ENCODE data around the gene NMNAT2.

DNA sequence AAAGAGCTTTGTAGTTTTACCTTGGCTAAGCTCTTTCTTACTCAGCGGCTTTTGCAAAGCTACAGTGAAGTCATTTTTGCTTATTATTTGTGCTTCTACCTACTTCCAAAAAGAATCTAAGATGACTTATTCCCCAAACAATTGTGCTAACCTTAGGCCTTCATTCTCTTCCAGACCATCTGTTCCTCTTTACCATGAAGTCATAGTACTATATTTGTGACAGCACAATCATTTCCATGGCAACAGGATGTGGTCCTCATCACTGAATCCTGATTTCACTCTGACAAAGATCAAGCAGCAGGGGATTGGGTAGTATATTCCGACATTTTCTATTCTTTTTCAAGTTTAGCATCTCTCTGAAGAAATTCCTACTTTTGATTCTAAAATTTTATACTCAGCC, 24.8 kb upstream of the NMNAT2 start:
- TF ChIP-seq, protein P1, sequence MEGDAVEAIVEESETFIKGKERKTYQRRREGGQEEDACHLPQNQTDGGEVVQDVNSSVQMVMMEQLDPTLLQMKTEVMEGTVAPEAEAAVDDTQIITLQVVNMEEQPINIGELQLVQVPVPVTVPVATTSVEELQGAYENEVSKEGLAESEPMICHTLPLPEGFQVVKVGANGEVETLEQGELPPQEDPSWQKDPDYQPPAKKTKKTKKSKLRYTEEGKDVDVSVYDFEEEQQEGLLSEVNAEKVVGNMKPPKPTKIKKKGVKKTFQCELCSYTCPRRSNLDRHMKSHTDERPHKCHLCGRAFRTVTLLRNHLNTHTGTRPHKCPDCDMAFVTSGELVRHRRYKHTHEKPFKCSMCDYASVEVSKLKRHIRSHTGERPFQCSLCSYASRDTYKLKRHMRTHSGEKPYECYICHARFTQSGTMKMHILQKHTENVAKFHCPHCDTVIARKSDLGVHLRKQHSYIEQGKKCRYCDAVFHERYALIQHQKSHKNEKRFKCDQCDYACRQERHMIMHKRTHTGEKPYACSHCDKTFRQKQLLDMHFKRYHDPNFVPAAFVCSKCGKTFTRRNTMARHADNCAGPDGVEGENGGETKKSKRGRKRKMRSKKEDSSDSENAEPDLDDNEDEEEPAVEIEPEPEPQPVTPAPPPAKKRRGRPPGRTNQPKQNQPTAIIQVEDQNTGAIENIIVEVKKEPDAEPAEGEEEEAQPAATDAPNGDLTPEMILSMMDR (IDR thresholded peaks at IDR 0.05 in 4 of 5, conservative IDR thresholded peaks at IDR 0.05 in 1 of 5), result no peak
- TF ChIP-seq POLR2A (IDR thresholded peaks at IDR 0.05), result no peak
